ENCODE results near the gene COIL. TPM values are rescaled to one million over a fixed set of nuclear protein-coding genes. Genes with fewer than 3 reads are reported as not detected.
A peak's percentile ranks its signal among the peaks of the same experiment; 100 is the strongest.

The COIL gene
- total RNA-seq, 1 donor, result 11.9 TPM

DNA sequence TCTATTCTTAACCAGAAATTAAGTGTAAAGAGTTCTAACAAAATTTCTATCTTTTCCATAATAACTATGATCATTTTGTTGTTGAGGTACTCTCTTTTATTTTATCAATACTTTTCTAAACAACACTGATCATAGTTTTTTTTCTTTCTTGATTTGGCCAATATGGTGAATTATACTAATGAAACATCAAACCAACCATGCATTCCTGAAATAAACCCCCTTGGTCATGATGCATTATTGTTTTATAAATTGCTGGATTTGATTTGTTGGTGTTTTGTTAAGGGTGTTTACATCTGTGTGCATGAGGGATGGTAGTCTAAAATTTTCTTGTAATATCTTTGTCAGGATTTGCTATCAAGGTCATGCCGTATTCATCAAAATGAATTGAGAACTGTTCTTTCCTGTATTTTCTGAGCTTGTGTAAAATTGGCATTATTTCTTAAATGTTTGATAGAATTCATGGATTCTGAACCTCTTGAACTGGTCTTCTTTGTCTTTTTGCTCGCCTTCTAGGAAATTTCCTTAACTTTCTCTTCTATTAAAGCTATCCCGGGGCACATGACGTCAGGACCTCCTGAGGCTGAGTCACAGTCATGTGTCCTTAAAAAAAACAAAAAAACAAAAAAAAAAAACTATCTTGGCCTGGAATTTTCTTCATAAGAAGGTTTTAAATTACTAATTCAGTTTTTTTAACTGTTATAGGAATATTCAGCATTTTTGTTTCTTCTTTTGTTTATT lies 43.1 kb downstream of the COIL start:
- Histone ChIP-seq H4K20me1 (ENCODE audit: insufficient read depth, low read length) (peaks cover 4% of the 10 kb centered on the region), H3K79me2 (ENCODE audit: insufficient read depth, low read length) (peaks cover 23% of the 10 kb centered on the region), H2AFZ (ENCODE audit: low read length) (no peak overlapping the region), H3K4me2 (ENCODE audit: insufficient read depth, low read length) (no peak overlapping the region), H3K4me3 (ENCODE audit: insufficient read depth, low read length) (no peak overlapping the region), H3K27me3 (ENCODE audit: insufficient read depth, low read length) (no peaks in the 10 kb centered on the region), H3K4me1 (ENCODE audit: insufficient read depth, low read length) (peaks cover 20% of the 10 kb centered on the region), H3K36me3 (ENCODE audit: insufficient read depth, low read length) (no peaks in the 10 kb centered on the region), H3K9me3 (ENCODE audit: low read depth, low read length) (no peaks in the 10 kb centered on the region), H3K27ac (ENCODE audit: low read depth, low read length) (no peak overlapping the region)
- no peak for DNase-seq (ENCODE audit: insufficient read length, low spot score, missing footprints)
- TF ChIP-seq, protein P1, sequence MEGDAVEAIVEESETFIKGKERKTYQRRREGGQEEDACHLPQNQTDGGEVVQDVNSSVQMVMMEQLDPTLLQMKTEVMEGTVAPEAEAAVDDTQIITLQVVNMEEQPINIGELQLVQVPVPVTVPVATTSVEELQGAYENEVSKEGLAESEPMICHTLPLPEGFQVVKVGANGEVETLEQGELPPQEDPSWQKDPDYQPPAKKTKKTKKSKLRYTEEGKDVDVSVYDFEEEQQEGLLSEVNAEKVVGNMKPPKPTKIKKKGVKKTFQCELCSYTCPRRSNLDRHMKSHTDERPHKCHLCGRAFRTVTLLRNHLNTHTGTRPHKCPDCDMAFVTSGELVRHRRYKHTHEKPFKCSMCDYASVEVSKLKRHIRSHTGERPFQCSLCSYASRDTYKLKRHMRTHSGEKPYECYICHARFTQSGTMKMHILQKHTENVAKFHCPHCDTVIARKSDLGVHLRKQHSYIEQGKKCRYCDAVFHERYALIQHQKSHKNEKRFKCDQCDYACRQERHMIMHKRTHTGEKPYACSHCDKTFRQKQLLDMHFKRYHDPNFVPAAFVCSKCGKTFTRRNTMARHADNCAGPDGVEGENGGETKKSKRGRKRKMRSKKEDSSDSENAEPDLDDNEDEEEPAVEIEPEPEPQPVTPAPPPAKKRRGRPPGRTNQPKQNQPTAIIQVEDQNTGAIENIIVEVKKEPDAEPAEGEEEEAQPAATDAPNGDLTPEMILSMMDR (IDR thresholded peaks at IDR 0.05; ENCODE audit: extremely low read depth, low read depth, low read length), result no peak

DNA sequence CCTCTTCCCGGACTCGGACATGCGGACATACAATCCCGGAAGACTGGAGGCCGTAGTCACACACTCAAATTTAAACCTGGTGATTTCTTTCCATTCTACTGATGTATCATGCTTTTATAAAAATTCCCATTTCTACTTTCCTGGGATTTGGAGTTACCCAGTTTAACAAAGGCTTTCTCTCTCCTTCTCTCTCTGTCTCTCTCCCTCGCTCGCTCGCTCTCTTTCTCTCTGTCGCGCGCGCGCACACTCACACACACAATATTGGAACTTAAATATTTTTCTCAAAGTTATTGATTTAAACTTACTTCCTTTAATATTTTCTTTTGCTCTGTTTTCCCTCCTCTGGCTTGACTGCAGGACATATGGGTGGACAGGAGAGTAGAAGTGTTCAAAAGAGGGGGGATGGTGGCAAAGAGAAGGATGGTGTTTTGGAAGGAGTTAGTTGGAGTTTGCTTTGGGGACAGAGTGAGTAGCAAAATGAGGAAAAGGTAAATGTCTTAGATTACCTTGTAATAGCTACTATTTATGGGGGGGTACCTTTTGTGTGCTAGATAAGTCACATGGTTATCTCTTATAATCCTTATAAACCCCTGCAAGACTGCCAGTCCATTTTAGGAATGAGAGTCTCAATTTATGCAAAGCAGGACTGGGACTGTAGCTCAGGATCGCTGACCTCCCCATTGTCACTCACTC lies 46.1 kb downstream of the COIL start:
- Histone ChIP-seq H3K27ac (ENCODE audit: low read depth, low read length) (peak overlapping the region; percentile 88), H3K27me3 (ENCODE audit: insufficient read depth, low read length) (no peaks in the 10 kb centered on the region), H3K4me1 (ENCODE audit: insufficient read depth, low read length) (peaks cover 32% of the 10 kb centered on the region), H2AFZ (ENCODE audit: low read length) (peak overlapping the region; percentile 58), H4K20me1 (ENCODE audit: insufficient read depth, low read length) (peaks cover 7% of the 10 kb centered on the region), H3K4me3 (ENCODE audit: insufficient read depth, low read length) (peak overlapping the region; percentile 83), H3K4me2 (ENCODE audit: insufficient read depth, low read length) (peak overlapping the region; percentile 92), H3K79me2 (ENCODE audit: insufficient read depth, low read length) (peaks cover 51% of the 10 kb centered on the region), H3K9me3 (ENCODE audit: low read depth, low read length) (no peaks in the 10 kb centered on the region), H3K36me3 (ENCODE audit: insufficient read depth, low read length) (no peaks in the 10 kb centered on the region)
- TF ChIP-seq, protein P1 (IDR thresholded peaks at IDR 0.05; ENCODE audit: extremely low read depth, low read depth, low read length), result no peak
- DNase-seq (ENCODE audit: insufficient read length, low spot score, missing footprints), result no peak

DNA sequence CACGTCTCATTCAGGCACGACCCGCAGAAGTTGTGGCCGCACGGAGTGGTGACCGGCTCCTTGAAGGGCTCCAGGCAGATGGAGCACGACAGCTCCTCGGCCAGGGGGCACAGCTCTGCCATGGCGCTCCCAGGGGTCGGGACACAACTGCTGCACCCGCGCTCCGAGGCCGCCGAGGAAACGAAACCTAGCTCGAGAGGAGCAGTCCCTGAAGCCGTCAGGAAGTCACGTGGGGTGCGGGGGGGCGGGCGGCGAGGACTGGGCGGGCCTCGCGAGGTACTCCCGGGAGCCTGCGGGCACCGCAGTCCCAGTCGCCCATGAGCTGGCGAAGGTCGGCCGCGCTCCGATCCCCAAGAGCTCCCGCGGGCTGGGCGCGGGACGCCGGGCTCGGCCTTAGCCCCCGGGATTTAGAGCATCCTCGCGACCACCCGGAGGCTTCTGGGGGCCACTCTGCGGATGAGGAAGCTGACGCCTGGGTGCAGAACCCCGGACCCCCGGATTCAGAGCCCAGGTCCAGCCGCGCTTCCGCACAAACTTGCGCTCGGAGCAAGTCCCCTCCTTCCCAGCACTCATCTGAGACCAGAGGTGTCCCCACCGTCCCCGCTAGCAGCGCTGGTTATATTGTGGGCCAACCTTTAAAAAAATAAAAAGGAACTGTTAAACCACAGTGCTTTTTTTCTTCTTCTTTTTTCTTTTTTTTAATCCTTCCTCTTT lies 46.8 kb downstream of the COIL start, which contains the start of gene TRIM25:
TSS of gene TRIM25 (minus strand) at position 183 of the 714 bp plus-strand sequence. CDS start at position 122, 61 bp downstream.
- Histone ChIP-seq H3K4me1 (ENCODE audit: insufficient read depth, low read length) (peaks cover 32% of the 10 kb centered on the region), H2AFZ (ENCODE audit: low read length) (peak within 1 kb of the TSS; percentile 80), H3K27me3 (ENCODE audit: insufficient read depth, low read length) (no peaks in the 10 kb centered on the region), H3K79me2 (ENCODE audit: insufficient read depth, low read length) (peaks cover 56% of the 10 kb centered on the region), H3K27ac (ENCODE audit: low read depth, low read length) (peak within 1 kb of the TSS; percentile 88), H3K4me2 (ENCODE audit: insufficient read depth, low read length) (peak within 1 kb of the TSS; percentile 92), H3K4me3 (ENCODE audit: insufficient read depth, low read length) (peak within 1 kb of the TSS; percentile 83), H3K36me3 (ENCODE audit: insufficient read depth, low read length) (no peaks in the 10 kb centered on the region), H4K20me1 (ENCODE audit: insufficient read depth, low read length) (peaks cover 7% of the 10 kb centered on the region), H3K9me3 (ENCODE audit: low read depth, low read length) (no peaks in the 10 kb centered on the region)
- TF ChIP-seq, protein P1 (IDR thresholded peaks at IDR 0.05; ENCODE audit: extremely low read depth, low read depth, low read length), result no peak
- DNase-seq (ENCODE audit: insufficient read length, low spot score, missing footprints), result peak; percentile 99
